ENCODE measurements around the gene MRPL9.
A peak's percentile ranks its signal among the peaks of the same experiment; 100 is the strongest.
"Not testable (repeated sequence)": the region's sequence is repeated elsewhere in the genome, so short reads cannot be mapped to it uniquely, and the experiment has no call there.

The MRPL9 gene

DNA sequence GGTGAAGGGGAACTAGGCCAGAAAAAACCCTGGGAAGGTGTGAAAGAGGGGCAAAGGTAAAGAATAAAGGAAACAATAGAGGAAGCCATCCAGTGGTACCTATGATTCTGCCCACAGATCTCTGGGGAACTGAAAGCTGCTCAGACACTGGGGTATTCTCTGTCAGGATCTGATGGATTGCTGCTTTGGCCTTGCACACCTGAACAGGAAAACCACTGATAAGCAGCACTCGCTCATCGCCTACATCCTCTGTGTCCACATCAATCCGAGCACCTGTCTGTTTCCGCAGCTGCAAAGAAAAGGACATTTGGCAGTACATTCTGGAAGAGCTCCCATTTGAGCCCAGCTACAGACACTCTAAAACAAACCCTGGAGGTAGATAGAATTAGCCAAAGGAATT, 16.6 kb upstream of the MRPL9 start:
- H3K27me3 ChIP-seq: no peaks in the 10 kb centered on the region
- no peak for TF ChIP-seq Cebpa-rat (IDR thresholded peaks at IDR 0.05)
- no peaks in the 10 kb centered on the region for H3K9me3 ChIP-seq (replicated peaks in 1 of 11)
- peak overlapping the region in 1 of 11 experiments; percentile 25; a peak in 1 of 22 replicates for H3K9ac ChIP-seq
- H3K36me3 ChIP-seq: peaks cover 0 to 26% (median 16%) of the 10 kb centered on the region in 11 experiments; a peak in 11 of 22 replicates
- H3K4me3 ChIP-seq: no peak overlapping the region
- peak overlapping the region in 9 of 11 experiments; percentile 7 to 62 (median 48); a peak in 14 of 22 replicates for H3K4me2 ChIP-seq
- H3K27ac ChIP-seq: no peak overlapping the region
- H3K4me1 ChIP-seq: peaks cover 10 to 46% (median 16%) of the 10 kb centered on the region in 10 experiments; a peak in 19 of 20 replicates
- H4K20me1 ChIP-seq: no peaks in the 10 kb centered on the region

DNA sequence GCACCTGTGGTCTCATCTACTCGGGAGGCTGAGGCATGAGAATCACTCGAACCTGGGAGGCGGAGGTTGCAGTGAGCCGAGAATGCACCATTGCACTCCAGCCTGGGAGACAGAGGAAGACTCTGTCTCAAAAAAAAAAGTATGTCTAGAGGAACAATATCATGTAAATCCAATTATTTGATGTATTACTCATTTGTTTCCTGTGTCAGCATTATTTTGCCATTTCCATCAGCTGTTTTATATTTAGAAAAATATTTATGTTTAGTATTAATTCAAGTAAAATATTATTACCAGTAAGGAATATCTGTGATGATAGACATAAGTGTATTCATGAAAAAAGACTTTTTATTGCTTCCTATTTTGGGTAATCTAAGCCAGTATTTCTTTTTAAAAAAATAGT, 14.0 kb upstream of the MRPL9 start:
- no peaks in the 10 kb centered on the region for H3K27me3 ChIP-seq
- TF ChIP-seq Cebpa-rat (IDR thresholded peaks at IDR 0.05): no peak
- H3K9me3 ChIP-seq (replicated peaks in 1 of 11): no peaks in the 10 kb centered on the region

DNA sequence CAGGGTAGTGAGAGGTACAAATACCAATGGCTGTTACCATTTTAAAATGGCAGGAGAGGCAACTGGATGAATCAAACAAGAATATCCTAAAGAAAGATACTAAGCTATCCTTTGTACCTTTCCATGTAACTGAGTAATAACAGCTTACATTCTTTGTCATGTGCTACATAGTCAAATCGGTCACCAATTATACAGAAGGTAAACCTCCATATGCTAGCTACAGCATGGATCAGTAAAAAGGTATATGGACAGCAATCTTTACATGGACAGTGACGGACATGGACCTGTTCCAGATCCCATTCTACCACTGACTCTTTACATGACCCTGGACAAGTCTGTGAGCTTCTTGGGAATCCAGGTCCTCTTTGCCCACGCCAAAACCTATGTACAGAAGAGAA, 13.4 kb upstream of the MRPL9 start:
- no peak overlapping the region for H3K9ac ChIP-seq
- TF ChIP-seq Cebpa-rat (IDR thresholded peaks at IDR 0.05): no peak
- no peak overlapping the region for H3K4me2 ChIP-seq
- H3K4me1 ChIP-seq: peaks cover 5 to 19% (median 8%) of the 10 kb centered on the region in 10 experiments; a peak in 16 of 20 replicates
- no peak overlapping the region for H3K27ac ChIP-seq
- H3K27me3 ChIP-seq: no peaks in the 10 kb centered on the region
- no peak overlapping the region for H3K4me3 ChIP-seq
- no peaks in the 10 kb centered on the region for H4K20me1 ChIP-seq
- no peaks in the 10 kb centered on the region for H3K9me3 ChIP-seq (replicated peaks in 1 of 11)
- peaks cover 0 to 34% (median 22%) of the 10 kb centered on the region in 11 experiments; a peak in 11 of 22 replicates for H3K36me3 ChIP-seq

More for the DNA sequence above, 14.0 kb upstream of the MRPL9 start:
- no peaks in the 10 kb centered on the region for H4K20me1 ChIP-seq
- H3K36me3 ChIP-seq: peaks cover 0 to 34% (median 22%) of the 10 kb centered on the region in 11 experiments; a peak in 11 of 22 replicates
- H3K4me3 ChIP-seq: no peak overlapping the region
- no peak overlapping the region for H3K27ac ChIP-seq
- no peak overlapping the region for H3K9ac ChIP-seq
- no peak overlapping the region for H3K4me2 ChIP-seq
- H3K4me1 ChIP-seq: peaks cover 5 to 21% (median 8%) of the 10 kb centered on the region in 10 experiments; a peak in 17 of 20 replicates

DNA sequence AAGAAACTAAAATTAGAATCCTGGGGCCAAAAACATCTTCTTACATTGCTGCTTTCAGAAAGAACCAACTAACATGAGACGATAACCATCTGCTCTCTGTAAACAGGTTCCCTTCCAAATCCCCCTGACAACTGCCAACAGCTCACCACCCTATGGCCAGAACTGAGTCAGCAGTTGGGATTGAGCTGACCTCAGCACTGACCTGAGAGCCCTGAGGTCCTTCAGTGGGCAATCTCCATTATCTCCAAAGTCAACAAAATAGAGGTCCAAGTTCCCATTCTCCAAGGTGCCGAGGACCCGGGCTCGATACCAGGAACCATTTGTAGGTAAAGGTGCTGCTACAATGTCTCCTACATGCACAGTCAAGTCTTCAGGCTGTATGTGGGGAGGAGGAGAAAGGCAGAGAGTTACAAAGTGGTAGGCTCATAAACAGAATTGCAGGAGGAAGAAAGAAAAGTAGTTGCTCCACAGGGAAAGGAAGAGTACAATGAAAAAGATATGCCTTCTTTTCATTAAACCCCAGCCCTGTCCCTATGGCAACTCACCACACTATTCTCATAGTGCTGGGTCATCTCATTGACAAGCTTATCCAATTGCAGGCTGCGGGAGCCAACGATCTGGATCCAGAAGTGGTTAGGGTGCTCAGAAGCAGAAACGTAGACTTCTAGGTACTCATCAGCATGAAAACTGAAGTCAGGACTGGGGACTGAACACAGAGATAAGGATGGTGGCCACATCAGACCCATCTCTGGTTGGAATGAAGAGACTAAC, 12.8 kb upstream of the MRPL9 start:
- Histone ChIP-seq H4K20me1 (no peaks in the 10 kb centered on the region), H3K4me3 (no peak overlapping the region), H3K4me1 (peaks cover 5 to 14% (median 8%) of the 10 kb centered on the region in 10 experiments; a peak in 16 of 20 replicates), H3K9ac (no peak overlapping the region), H3K9me3 (replicated peaks in 1 of 11) (no peaks in the 10 kb centered on the region), H3K27ac (no peak overlapping the region), H3K36me3 (peaks cover 0 to 34% (median 22%) of the 10 kb centered on the region in 11 experiments; a peak in 11 of 22 replicates), H3K4me2 (no peak overlapping the region), H3K27me3 (no peaks in the 10 kb centered on the region)
- TF ChIP-seq Cebpa-rat (IDR thresholded peaks at IDR 0.05): no peak

DNA sequence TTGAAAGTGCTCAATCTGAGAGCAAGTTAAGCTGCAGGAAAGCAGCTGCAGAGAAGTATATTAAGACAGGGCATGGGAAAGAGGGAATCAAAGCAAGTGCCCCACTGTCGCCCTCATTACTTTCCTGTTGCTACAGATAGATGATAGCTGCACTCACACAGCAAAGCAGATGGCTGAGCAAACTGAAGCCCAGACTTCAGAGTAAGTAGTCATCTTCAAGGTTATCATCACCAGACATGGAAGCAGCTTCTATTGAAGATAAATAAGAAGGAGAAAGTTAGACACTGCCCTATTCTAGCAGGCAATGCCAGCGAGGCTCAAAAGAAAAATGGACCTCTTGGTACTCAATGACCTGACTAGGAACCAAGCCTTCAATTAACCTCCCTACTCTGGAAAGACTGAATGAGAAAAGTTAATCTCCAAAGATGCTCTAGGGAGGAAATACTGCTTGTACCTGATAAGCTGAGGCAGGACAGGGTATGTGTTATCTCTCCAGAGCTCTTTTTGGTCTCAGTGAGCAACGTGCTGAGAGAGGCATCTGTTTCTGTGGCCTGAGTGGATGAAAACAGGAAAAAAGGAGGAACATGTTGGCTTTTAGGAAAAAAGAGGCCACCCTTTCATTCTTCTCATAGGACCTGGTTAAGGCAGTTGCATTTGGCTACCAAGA, 11.1 kb upstream of the MRPL9 start:
- TF ChIP-seq Cebpa-rat (IDR thresholded peaks at IDR 0.05): no peak
- Histone ChIP-seq H3K9me3 (replicated peaks in 1 of 11) (peaks cover 0 to 2% (median 0%) of the 10 kb centered on the region in 11 experiments; a peak in 2 of 22 replicates), H4K20me1 (no peaks in the 10 kb centered on the region), H3K4me2 (no peak overlapping the region), H3K9ac (no peak overlapping the region), H3K4me1 (peaks cover 0 to 2% (median 0%) of the 10 kb centered on the region in 10 experiments; a peak in 1 of 20 replicates), H3K36me3 (peaks cover 0 to 34% (median 22%) of the 10 kb centered on the region in 11 experiments; a peak in 11 of 22 replicates), H3K27ac (no peak overlapping the region), H3K27me3 (no peaks in the 10 kb centered on the region), H3K4me3 (no peak overlapping the region)

DNA sequence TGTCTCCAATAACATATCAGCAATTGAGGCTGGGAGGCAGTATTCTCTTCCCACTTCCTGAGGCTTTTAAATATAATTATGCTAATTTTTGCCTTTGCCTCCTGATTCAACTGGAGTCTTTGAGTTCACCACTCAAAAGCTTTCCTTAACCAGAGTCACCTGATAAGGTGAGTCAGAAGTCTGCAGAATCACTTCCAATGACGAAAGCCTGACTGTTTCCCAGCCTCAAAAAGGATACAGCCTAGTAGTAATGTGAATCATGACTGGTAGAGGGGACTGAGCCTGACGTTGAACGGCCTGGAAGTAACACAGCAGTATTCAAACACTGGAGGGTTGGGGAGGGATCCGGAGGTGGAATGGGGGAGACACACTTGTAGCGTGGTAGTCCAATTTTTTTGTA, 10.4 kb upstream of the MRPL9 start:
- no peak overlapping the region for H3K4me3 ChIP-seq
- no peak overlapping the region for H3K4me2 ChIP-seq
- peaks cover 0 to 3% (median 0%) of the 10 kb centered on the region in 11 experiments; a peak in 2 of 22 replicates for H3K9me3 ChIP-seq (replicated peaks in 1 of 11)
- no peaks in the 10 kb centered on the region for H3K4me1 ChIP-seq
- H3K36me3 ChIP-seq: peaks cover 0 to 33% (median 21%) of the 10 kb centered on the region in 11 experiments; a peak in 11 of 22 replicates
- H4K20me1 ChIP-seq: no peaks in the 10 kb centered on the region
- H3K9ac ChIP-seq: no peak overlapping the region
- no peak overlapping the region for H3K27ac ChIP-seq
- TF ChIP-seq Cebpa-rat (IDR thresholded peaks at IDR 0.05): no peak
- no peaks in the 10 kb centered on the region for H3K27me3 ChIP-seq

DNA sequence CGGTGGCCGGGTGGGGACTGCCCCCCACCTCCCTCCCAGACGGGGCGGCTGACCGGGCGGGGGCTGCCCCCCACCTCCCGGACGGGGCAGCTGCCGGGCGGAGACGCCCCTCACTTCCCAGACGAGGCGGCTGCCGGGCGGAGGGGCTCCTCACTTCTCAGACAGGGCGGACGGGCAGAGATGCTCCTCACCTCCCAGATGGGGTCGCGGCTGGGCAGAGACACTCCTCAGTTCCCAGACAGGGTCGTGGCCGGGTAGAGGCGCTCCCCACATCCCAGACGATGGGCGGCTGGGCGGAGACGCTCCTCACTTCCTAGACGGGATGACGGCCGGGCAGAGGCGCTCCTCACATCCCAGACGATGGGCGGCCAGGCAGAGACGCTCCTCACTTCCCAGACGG, 6.0 kb upstream of the MRPL9 start:
- not testable (repeated sequence) for H3K27ac ChIP-seq; H3K27me3 ChIP-seq; H3K9me3 ChIP-seq (replicated peaks in 1 of 11); H3K36me3 ChIP-seq; H3K9ac ChIP-seq; H3K4me3 ChIP-seq; H4K20me1 ChIP-seq; H3K4me2 ChIP-seq; H3K4me1 ChIP-seq

DNA sequence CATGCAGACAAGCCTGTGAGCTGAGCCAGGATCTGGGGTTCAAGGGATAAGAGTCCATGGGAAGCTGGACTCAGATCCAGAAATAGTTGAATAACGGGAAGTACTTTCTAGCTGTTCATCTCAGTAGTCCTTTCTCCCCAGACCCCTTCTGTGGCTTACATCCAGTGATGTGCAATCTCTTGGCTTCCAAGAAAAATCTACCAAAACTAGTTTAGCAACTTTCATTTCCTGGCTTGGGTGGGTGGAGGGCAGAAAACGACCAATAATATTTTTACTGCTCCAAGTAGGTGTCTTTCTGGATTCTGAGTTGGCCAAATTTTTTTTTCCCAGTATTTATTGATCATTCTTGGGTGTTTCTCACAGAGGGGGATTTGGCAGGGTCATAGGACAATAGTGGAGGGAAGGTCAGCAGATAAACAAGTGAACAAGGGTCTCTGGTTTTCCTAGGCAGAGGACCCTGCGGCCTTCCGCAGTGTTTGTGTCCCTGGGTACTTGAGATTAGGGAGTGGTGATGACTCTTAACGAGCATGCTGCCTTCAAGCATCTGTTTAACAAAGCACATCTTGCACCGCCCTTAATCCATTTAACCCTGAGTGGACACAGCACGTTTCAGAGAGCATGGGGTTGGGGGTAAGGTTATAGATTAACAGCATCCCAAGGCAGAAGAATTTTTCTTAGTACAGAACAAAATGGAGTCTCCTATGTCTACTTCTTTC, 5.2 kb upstream of the MRPL9 start:
- H3K27ac ChIP-seq; H4K20me1 ChIP-seq; H3K36me3 ChIP-seq; H3K9me3 ChIP-seq (replicated peaks in 1 of 11); H3K9ac ChIP-seq; H3K27me3 ChIP-seq; H3K4me3 ChIP-seq: not testable (repeated sequence)
- 0 out of 22 replicates have a peak overlapping the region, but pooled peaks of 3 of the 11 experiments have one; percentile 1 to 18 (median 1) for H3K4me2 ChIP-seq
- peaks cover 7 to 14% (median 9%) of the 10 kb centered on the region in 10 experiments for H3K4me1 ChIP-seq

DNA sequence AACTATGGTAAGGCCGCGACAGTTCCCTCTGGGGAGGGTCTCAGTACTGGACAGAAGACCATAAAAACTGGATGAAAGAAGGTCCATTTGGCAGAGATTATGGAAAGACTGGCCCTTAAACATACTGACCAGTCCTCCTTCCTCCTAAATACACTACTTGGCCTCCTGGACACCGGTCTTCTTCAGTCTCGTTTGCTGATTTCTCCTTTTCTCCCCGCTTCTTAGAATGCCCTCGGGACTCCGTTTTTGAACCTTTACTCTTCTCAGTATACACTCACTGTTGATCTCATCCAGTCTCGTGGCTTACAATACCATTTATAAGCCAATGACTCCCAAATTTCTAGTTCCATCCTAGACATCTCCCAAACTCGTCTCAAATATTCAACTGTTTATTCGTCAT, 694 bp upstream of the MRPL9 start:
- TF ChIP-seq Cebpa-rat (IDR thresholded peaks at IDR 0.05): no peak
- Histone ChIP-seq H3K27ac (peak overlapping the region; percentile 76 to 89 (median 84)), H3K27me3 (no peaks in the 10 kb centered on the region), H3K36me3 (peaks cover 28 to 35% (median 33%) of the 10 kb centered on the region in 11 experiments), H3K9me3 (replicated peaks in 1 of 11) (no peaks in the 10 kb centered on the region), H3K4me1 (peaks cover 20 to 29% (median 22%) of the 10 kb centered on the region in 10 experiments), H3K4me3 (peak overlapping the region; percentile 66 to 94 (median 82)), H4K20me1 (no peaks in the 10 kb centered on the region), H3K4me2 (peak overlapping the region; percentile 85 to 97 (median 91)), H3K9ac (peak overlapping the region; percentile 83 to 92 (median 88))
